HT1080 (cell line): ENCODE results near the gene DDX17. TPM values are rescaled to one million over a fixed set of nuclear protein-coding genes. Genes with fewer than 3 reads are reported as not detected.
"Not testable (repeated sequence)": the region's sequence is repeated elsewhere in the genome, so short reads cannot be mapped to it uniquely, and the experiment has no call there.

Experiments used
- DNase-seq: peaks from one replicate; pipeline ENCODE4 v3.0.0-alpha.2; 2015; ENCODE audit warnings: low read depth
- total RNA-seq: library from RNA; depleted of rRNA; stranded (reverse); fragments of >200 nt; shearing (Covaris generic); gene quantifications from 2 replicates; pipeline ENCODE4 v1.2.3, GENCODE V29; 2014

The DDX17 gene
- total RNA-seq, 1 experiment from 2014 or later, result 292 TPM

DNA sequence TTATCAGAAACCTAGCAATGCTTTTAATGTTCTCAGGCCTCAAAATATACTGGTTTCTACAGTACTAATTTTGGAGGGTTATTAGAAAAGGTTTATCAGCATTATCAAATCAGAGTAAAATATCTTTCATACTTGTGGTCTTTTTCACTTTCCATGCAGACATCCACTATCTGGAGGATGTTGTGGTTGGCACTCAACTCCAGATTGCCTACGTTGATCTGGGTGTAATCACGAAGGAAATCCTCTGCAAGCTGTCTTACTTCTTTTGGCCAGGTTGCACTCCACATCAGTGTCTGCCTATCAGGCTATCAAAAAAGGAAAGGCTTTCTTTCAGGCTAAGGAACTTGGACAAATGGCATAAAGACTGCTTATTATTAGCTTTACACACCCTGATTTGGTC, 11.6 kb downstream of the DDX17 start:
- no peak for DNase-seq

DNA sequence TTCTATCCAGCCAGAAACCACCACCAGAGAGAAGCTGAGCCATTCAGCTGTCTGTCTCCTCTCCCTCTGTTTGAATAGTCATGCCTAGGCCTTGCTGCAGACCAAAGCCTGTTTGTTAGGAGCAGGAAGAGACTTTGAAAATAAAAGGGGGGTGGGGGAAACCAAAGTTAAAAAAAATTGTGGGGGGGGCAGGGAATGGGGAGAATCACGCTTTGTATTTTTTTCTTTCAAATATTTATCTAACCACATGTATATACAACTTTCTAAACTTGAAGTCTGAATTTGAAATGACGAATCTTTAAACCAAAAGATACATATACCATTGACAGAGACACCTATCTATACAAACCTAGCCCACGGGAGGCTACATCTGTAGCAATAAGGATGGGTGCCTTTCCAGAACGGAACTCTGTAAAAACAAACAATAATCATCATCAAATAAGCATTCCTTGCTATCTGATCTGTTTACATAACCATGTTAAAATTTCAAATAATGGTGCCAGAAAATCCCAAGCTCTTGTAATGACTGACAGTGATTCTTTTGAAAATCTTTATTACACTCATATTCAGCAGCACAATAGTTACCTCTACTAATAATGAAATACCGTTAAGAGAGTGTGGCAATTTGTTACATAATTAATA, 14.3 kb downstream of the DDX17 start:
- no peak for DNase-seq

DNA sequence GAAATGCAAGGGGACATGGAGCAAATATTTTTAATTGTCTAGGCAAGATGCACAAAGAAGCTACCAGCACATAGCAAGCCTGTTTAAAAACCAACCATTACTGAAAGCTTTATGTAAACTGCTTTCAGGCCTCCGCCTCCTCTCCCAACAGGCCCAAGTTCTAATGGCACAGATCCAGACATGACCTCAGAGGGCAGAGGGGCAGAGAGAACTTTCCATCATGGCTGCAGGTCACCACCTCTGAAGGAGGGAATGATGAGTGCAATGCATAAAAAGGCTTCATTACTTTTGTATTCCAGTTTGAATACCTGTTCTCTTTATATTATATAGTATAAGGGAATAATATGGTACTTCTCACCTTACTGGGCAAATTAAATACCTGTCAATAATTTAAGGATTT, 15.2 kb downstream of the DDX17 start:
- DNase-seq, result no peak

DNA sequence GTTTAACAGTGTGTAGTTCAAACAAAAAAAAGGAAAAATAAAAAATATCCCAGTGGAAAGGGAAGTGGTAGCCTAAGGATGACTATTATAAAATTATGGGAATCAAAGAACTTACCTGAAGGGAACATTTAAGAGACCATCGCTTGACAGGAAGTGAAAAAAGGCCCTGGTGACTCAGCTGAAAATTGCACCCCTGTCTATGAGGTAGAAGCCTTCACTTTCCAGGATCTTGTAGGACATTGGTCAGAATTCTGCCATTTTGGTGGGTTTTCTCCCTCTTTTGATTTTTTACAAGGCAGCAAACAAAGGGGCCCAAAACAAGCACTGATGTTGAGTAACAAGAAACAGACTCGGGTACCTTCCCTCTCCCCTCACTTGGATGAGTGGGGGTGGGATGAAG, 15.6 kb downstream of the DDX17 start:
- no peak for DNase-seq

DNA sequence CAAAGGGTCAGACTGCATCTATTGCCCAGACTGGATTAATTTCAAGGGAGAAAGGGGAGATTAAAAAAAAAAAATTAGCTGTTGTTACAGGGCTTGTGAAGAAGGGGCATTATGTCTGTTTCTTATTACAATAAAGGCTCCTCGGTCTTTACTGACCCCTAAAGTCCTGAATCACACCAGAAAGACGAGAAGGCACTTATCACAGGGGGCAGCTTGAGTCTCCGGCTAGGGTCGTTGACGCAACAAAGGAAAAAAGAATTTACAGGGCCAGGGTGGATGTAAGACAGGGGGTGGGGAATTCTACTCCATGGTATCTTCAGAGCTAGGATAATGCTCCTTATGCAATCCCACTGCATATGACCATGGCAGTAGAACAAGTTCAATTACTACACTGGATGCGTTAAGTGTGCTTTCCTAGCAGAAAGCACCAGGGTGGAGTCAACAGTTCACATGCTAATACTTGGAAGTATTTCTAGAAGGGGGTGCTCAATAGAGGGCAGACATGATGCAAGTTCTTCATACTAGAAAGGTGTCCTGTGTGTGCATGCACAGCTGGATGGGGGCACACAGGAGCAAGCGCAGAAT, 16.5 kb downstream of the DDX17 start:
- DNase-seq, result no peak

DNA sequence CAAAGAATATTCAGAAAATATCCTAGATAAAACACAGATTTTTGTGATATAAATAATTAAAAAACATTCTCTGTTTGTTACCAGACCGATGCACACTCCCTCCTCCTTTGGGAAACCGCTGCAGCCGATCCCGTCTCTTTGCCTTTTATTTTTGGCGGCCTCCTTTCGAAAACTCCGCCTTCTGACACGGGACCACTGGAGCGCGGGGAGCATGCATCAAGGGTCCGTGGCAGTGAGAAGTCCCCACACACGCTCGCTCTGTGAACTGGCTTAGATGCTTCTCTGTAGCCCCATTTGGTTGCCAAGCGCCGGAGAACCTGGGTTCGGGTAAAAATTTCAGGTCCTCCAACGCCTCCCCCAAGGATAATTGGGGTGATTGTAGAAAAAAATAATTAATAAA, 17.0 kb downstream of the DDX17 start:
- no peak for DNase-seq

DNA sequence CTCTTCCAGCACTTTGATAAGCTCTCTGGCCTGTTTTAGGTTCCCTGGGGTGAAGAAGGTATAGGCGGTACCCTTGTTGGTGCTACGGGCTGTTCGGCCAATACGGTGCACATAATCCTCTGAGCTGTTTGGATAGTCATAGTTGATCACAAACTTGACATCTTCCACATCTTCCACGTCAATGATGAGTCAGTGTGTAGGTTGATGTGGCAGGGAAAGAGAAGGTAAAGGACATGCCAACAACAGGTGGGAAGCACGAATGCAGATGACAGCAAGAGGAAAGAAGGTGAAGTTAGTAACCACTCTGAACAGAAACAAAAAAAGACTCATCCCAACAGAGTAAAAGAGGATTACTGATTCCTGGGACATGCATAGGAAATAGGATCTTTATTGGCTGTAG, 18.2 kb downstream of the DDX17 start:
- DNase-seq, result no peak

DNA sequence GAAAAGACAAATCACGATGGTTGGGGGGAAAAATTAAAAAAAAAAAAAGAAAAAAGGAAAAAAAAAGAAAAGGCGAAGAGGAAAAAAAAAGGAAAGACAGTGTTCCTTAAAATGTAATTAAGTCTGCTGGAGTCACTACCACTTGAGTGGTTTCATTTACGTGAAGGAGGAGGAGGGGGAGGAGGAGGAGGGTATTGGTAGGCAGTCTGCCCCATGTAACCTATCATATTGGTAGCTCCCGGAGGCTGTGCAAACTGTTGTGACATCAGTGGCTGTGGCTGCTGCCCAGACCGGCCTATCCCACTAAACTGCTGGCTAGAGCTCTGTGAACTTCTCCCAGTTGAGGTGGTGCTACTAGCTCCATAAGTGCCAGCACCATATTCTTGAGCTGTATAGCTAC, 20.3 kb downstream of the DDX17 start:
- DNase-seq, result no peak

DNA sequence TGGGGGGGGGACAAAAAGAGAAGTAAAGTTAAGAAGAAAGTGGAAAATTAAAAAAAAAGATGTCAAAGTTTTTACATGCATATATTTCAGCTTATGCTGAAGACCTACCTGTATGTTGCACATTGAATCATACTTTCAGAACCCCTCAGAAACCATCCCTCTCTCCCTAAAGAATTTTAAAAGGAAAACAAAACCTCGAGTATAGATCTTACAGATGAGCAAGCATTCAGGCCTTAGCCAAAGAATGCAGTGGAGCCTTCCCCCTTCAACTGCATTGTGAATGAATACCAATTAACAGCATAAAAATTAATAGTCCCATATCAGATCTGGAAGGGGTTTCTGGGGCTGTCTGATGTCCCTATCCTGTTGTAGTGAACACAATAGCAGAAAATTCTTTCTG, 21.9 kb downstream of the DDX17 start:
- no peak for DNase-seq

DNA sequence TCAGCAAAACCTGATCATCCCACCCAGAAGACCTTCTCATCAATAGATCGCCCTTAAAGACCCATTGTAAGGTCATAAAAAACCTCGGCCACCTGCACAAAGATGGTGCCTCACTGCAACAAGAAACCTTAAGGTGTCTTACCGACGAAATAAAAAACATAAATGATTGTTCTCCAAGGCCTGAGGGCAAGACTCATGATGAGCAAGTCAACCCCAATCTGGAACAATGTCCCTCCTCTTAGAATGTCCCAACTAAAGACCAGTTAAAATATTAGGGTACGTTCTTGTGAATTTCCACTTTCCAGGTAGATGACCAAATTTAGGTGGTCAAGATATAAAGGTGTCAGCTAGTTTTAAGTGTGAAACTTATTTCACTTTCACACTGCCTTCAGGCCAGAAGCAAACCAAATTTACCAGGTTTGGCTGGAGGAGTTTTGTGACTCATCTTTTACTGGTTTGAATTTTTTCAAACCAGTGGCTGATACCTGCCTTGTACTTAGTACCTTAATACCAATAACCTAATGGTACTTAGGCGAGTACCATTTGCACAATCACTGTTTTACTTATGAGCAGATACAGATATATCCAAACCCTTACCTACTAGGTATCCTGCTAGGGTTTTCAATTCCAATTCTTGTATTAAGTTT, 23.3 kb downstream of the DDX17 start:
- DNase-seq, result no peak

DNA sequence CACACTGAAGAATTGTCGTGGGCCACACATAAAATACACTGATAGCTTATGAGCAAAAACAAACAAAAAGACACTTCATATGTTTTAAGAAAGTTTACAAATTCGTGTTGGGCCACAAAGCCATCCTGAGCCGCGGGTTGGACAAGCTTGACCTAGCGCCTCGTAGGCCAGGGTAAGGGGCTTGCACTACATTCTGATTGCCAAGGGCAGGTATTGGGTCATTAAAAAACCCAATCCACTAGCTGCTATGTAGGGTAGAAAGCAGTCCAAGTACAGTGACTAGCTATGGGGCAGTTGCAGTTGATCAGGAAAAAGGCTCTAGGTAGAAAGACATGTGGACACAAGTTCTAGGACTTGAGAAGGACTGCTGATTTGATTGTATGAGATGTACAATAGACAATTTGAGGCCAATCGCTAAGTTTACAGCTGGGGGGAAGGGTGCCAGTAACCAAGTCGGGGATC, 24.2 kb downstream of the DDX17 start:
- DNase-seq, result no peak

DNA sequence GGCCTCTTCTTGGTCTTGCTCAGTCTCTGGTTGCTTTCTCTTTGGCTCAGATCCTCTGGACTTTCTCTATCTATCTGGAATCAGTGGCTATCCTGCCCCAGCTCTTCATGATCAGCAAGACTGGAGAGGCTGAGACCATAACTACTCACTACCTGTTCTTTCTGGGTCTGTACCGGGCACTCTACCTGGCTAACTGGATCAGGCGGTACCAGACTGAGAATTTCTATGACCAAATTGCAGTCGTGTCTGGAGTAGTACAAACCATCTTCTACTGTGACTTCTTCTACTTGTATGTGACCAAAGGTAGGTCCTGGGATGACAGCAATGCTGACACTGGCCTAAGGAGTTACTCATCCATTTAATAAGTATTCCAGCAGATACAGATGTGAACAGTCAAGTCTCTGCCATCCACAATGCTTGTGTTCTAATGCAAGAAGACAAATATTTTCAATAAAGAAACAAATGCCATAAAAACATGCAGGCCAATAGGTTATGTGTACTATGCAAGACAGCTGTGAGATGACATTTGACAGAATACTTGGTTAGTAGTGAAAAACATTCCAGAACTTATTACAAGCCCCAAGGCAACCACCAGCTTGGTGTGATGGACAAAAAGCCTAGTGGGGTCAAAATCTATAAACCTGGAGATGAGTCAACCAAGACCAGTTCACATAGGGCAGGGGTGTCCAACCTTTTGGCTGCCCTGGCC, 24.8 kb downstream of the DDX17 start:
- DNase-seq, result no peak

DNA sequence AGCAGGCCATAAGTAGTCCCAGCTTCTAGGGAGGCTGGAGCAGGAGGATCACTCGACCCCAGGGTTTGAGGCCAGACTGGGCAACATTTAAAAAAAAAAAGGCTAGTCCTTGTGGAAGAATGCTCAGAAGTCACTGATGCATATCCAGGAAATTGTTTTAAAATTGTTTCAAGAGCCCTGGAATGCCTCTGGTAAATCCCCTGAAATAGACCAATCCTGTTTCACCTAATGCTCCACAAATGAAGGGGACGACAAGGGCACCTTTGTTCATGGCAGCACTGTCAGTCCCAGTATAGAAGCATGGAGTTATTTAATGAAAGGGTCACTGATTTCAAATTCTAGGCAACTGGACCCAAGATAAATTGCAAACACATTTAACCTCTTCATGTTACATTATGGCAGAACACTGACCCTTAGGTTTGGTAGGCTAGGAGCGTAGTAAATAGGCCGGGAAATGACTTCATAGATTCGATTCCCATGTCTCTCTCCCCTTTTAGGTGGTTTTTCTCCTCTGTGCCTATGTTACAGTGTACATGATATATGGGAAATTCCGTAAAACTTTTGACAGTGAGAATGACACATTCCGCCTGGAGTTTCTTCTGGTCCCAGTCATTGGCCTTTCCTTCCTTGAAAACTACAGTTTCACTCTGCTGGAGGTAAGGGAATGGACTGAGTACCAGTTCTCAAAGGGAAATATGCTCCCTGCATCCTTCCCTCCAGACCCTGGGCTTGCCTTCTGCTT, 26.8 kb downstream of the DDX17 start:
- no peak for DNase-seq

DNA sequence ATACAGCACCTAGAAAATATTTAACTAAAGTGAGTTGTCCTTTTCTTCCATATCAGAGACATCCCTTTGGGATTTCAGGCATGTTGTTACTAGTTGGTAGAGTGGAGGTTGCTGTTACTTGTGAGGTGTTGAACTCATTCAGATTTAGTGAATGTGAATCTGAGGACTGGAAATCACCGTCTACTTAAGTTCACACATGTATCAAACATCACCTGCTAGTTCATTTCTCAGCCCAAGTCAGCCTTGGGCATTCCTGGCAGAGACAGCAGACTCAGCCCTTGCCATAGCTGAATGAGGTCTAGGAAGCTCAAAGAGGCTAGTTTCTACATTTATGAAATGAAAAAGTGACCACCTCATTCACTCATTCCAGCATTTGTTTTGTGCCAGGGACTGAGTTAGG, 28.5 kb downstream of the DDX17 start:
- no peak for DNase-seq

DNA sequence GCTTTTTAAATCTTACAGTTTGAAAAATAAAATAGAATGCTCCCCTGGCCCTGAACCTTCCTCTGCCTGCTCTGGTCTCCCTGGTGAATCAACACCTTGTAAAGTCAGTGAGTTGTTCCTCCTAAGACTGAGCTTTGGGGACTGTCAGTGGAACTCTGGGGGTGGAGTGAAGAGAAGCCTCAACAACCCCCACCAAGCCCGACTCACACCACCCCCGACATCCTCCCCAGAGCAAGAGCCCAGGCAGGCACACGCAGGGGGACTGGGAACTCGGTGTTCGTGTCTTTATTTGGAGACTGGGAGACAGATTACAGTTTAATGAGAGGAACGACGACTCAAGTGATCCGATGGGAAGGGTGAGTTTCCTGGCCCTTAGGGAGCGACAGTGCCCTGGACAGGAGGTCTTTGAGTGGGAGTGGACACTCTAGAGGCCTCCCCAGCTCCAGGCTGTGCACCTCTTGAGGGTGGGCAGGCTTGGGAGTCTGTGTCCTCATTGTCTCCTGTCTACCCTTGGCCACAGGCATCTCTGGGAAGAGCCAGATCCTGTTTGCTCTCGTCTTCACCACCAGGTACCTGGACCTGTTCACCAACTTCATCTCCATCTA, 32.0 kb downstream of the DDX17 start:
- no peak for DNase-seq

DNA sequence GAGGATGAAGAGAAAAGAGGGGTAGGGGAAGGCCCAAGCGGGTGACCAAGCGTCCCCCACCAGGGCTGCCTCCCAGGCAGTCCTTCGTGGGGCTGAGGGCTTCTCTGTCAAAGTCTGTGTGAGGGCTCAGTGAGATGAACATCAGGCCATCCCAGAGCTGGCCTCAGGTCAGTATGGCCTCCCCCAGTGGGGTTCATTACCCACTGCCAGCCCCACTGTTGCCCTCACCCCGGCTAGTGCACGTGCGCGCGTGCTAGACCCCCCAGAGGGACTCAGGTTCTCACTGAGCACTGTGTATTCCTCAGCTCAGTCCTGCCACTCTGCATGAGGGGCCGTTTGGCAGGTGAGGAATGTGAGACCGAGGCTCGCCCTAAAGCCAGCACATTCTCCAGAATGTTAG, 34.9 kb downstream of the DDX17 start:
- no peak for DNase-seq

DNA sequence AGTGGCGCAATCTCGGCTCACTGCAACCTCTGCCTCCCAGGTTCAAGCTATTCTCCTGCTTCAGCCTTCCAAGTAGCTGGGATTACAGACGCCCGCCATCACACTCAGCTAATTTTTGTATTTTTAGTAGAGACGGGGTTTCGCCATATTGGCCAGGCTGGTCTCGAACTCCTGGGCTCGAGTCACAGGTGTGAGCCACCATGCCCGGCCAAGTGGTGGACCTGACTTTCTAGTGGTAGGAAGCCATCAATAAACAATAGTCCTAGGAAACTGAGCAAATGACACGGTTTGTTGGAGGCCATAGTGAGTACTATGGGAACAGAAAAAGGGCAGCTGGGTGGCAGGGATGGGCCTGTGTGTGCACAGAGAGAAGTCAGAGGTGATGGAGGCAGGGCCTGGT, 35.9 kb downstream of the DDX17 start:
- not testable (repeated sequence) for DNase-seq

DNA sequence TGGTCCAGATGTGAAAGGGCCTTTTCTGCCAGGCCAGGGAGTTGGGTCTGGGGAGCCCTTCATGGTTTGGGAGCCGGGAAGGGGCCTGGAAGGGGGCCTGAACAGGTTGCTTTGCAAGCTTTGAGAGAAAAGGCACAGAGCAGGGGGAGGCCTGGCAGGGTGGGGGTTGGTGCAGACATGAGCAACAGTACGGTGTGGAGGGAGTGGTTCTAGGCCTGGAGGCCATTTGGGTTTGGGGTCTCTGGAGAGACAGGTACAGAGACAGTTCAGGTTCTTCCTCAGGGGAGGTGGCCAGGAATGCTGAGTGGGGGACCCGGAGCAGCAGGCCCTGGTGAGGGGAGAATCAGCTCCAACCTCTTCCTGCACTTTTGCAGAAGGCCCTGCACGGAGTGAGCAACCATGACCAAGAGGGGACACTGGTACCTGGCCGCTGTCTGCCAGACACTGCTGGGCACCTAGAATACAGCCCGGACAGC, 36.8 kb downstream of the DDX17 start:
- no peak for DNase-seq

DNA sequence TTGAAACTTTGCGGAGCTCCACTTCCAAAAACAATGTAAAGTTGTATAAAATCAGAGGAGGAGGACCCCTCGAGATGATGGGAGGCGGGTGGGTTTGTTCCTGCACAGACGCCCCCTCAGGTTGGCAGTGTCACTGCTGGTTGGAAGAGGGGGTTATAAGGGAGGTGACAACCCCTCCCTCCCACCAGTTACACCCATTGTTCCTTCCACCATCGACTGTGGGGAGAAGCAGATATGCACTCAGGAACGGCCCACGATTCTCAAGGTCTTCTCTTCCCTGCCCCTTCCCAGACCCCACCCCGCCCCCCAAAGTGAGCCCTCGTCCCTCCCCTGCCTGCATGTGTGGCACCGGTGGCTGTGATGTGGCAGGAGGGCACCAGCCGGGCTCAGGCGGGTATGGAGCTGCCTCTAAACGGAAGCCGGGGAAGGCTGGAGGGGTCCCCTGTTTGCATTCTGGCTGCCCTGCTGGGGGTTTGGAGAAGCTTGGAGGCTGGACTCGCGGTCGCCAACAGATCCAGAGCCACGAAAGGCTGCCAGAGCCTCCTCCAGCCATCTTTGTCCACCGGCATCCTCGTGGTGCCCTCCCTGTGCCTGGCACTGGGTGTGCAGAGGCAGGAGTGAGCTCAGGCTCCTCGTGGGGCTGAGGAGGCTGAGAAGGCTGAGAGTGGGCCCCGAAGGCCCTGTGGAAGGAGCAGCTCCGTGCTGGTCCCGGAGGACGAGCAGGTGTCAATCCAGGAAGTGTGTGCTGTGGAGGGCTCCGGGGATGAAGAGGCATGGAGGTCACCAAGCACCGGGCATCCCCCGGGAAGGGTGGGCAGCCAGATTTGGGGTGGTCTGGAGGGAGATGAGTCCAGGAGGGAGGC, 37.4 kb downstream of the DDX17 start:
- DNase-seq, result no peak

DNA sequence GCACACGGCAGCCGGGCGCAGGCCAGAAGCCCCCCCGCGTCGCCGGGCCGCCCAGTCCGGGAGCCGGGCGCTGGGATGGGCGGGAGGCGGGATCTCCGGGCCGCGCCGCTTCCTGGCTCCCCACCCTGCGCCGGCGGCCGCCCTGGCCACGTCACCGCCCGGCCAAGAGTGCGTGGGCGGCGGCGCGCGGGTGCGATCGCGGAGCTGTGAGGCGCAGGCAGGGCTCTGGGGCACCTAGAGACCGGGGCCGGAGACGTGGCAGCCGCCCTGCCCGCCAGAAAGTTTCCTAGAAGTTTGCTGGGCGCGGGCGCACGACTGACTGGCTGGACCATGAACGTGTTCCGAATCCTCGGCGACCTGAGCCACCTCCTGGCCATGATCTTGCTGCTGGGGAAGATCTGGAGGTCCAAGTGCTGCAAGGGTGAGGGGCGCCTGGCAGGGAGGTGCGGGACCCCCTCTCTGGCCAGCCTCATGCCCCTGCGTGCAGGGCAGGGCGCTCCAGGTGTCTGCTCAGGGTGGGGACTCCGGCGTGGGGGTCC, 38.1 kb downstream of the DDX17 start, which contains the start of gene KDELR3:
Gene KDELR3, plus strand, starts transcription at position 193 of the 539 bp plus-strand sequence. Its CDS starts 138 bp downstream, at position 331.
- DNase-seq, result peak; percentile 37
